ENCODE measurements around the gene RIN3.
A peak's percentile ranks its signal among the peaks of the same experiment; 100 is the strongest.

RIN3 gene

GRCh38 chr14:92646952-92647796 is 133.6 kb downstream of the RIN3 start:
- DNase-seq (ENCODE audit: low spot score), result no peak

GRCh38 chr14:92647797-92648279 is 134.3 kb downstream of the RIN3 start:
- no peak for DNase-seq (ENCODE audit: low spot score)

GRCh38 chr14:92649066-92649465 is 135.5 kb downstream of the RIN3 start:
- DNase-seq (ENCODE audit: low spot score), result no peak

GRCh38 chr14:92649934-92650545 is 136.5 kb downstream of the RIN3 start:
- peak; percentile 83 for DNase-seq (ENCODE audit: low spot score)

GRCh38 chr14:92650581-92651105 is 137.1 kb downstream of the RIN3 start:
- no peak for DNase-seq (ENCODE audit: low spot score)

- peak; percentile 61 for DNase-seq (ENCODE audit: low spot score)
These were observed 137.7 kb downstream of the RIN3 start for GRCh38 chr14:92651106-92651757.

- DNase-seq (ENCODE audit: low spot score), result no peak
These were observed 138.3 kb downstream of the RIN3 start for GRCh38 chr14:92651758-92652406.

- DNase-seq (ENCODE audit: low spot score), result no peak
These were observed 139.0 kb downstream of the RIN3 start for GRCh38 chr14:92652413-92653151.

- no peak for DNase-seq (ENCODE audit: low spot score)
These were observed 139.6 kb downstream of the RIN3 start for GRCh38 chr14:92653162-92653651.

- no peak for DNase-seq (ENCODE audit: low spot score)
These were observed 140.8 kb downstream of the RIN3 start for GRCh38 chr14:92654239-92654901.

- DNase-seq (ENCODE audit: low spot score), result no peak
These were observed 142.0 kb downstream of the RIN3 start for GRCh38 chr14:92655419-92656201.

GRCh38 chr14:92656306-92657081 is 142.9 kb downstream of the RIN3 start:
- DNase-seq (ENCODE audit: low spot score), result no peak

GRCh38 chr14:92657457-92658142 is 144.0 kb downstream of the RIN3 start:
- peak; percentile 67 for DNase-seq (ENCODE audit: low spot score)

- no peak for DNase-seq (ENCODE audit: low spot score)
These were observed 144.6 kb downstream of the RIN3 start for GRCh38 chr14:92658160-92658559.

- DNase-seq (ENCODE audit: low spot score), result no peak
These were observed 145.1 kb downstream of the RIN3 start for GRCh38 chr14:92658684-92659083.

GRCh38 chr14:92659765-92660561 is 146.4 kb downstream of the RIN3 start:
- peak; percentile 82 for DNase-seq (ENCODE audit: low spot score)

- DNase-seq (ENCODE audit: low spot score), result no peak
These were observed 147.0 kb downstream of the RIN3 start for GRCh38 chr14:92660571-92660970.

GRCh38 chr14:92663049-92663448 is 149.5 kb downstream of the RIN3 start:
- no peak for DNase-seq (ENCODE audit: low spot score)

All from Ammon's horn (tissue), 1 donor.